H9 (cell line): Measurements from ENCODE around the gene HAPLN2. TPM values are rescaled to one million over a fixed set of nuclear protein-coding genes. Genes with fewer than 3 reads are reported as not detected.

Experiments
- DNase-seq: peaks from one replicate; pipeline ENCODE4 v3.0.0-alpha.2; 2017
- H2AFZ ChIP-seq: one replicate; pipeline ENCODE4 v1.6.1; 2013; ENCODE audit warnings: mild to moderate bottlenecking, low read length, control low read depth, moderate library complexity
- H2AK5ac ChIP-seq: 2 replicates; pipeline ENCODE4 v1.6.1; 2013; ENCODE audit warnings: low read length, control low read depth, mixed read lengths; ENCODE audit not compliant: insufficient read length
- H2BK120ac ChIP-seq: one replicate; pipeline ENCODE4 v1.6.1; 2013; ENCODE audit warnings: low read depth, mild to moderate bottlenecking, low read length, control low read depth, inconsistent platforms; ENCODE audit not compliant: poor library complexity, severe bottlenecking
- H2BK12ac ChIP-seq: 2 replicates; pipeline ENCODE4 v1.6.1; 2013; ENCODE audit warnings: low read length, control low read depth, mixed read lengths, low read depth; ENCODE audit not compliant: insufficient read length
- H2BK15ac ChIP-seq: 2 replicates; pipeline ENCODE4 v1.6.1; 2013; ENCODE audit warnings: low read depth, low read length, control low read depth
- H2BK20ac ChIP-seq: one replicate; pipeline ENCODE4 v1.6.1; 2013; ENCODE audit warnings: low read depth, mild to moderate bottlenecking, low read length, control low read depth, inconsistent platforms; ENCODE audit not compliant: poor library complexity, severe bottlenecking
- H2BK5ac ChIP-seq: 2 replicates; pipeline ENCODE4 v1.6.1; 2013; ENCODE audit warnings: low read length, control low read depth, mixed read lengths; ENCODE audit not compliant: insufficient read length
- H3K14ac ChIP-seq: 2 replicates; pipeline ENCODE4 v1.6.1; 2013; ENCODE audit warnings: low read length, control low read depth; ENCODE audit not compliant: insufficient read depth
- H3K18ac ChIP-seq: 2 replicates; pipeline ENCODE4 v1.6.1; 2013; ENCODE audit warnings: low read depth, mild to moderate bottlenecking, mixed read lengths, low read length, control low read depth; ENCODE audit not compliant: insufficient read length
- H3K23ac ChIP-seq: 2 replicates; pipeline ENCODE4 v1.6.1; 2013; ENCODE audit warnings: low read length, control low read depth, mixed read lengths, low read depth; ENCODE audit not compliant: insufficient read length
- H3K23me2 ChIP-seq: 2 replicates; pipeline ENCODE4 v1.6.1; 2013; ENCODE audit warnings: low read depth, mild to moderate bottlenecking, mixed read lengths, low read length, control low read depth; ENCODE audit not compliant: insufficient read length, poor library complexity, severe bottlenecking
- H3K27ac ChIP-seq: 2 replicates; pipeline ENCODE4 v1.5.1; 2013; ENCODE audit warnings: low read length, control low read depth, mixed read lengths, low read depth; ENCODE audit not compliant: insufficient read length
- H3K27me3 ChIP-seq: 2 replicates; pipeline ENCODE4 v1.6.1; 2013; ENCODE audit warnings: low read length, control low read depth, inconsistent platforms; ENCODE audit not compliant: insufficient read depth
- H3K4ac ChIP-seq: 2 replicates; pipeline ENCODE4 v1.6.1; 2013; ENCODE audit warnings: low read depth, mild to moderate bottlenecking, control low read depth, inconsistent platforms, low read length, moderate library complexity
- H3K4me1 ChIP-seq: 2 replicates; pipeline ENCODE4 v1.6.1; 2013; ENCODE audit warnings: low read length, control low read depth, inconsistent platforms; ENCODE audit not compliant: insufficient read depth
- H3K4me2 ChIP-seq: 2 replicates; pipeline ENCODE4 v1.6.1; 2013; ENCODE audit warnings: low read length, control low read depth, mixed read lengths; ENCODE audit not compliant: insufficient read length, insufficient read depth
- H3K56ac ChIP-seq: 2 replicates; pipeline ENCODE4 v1.6.1; 2013; ENCODE audit warnings: low read depth, mild to moderate bottlenecking, mixed read lengths, low read length, control low read depth; ENCODE audit not compliant: insufficient read length
- H3K79me1 ChIP-seq: 2 replicates; pipeline ENCODE4 v1.6.1; 2013; ENCODE audit warnings: low read depth, mild to moderate bottlenecking, moderate library complexity, low read length, control low read depth, inconsistent platforms; ENCODE audit not compliant: insufficient read depth, poor library complexity, severe bottlenecking
- H3K79me2 ChIP-seq: 2 replicates; pipeline ENCODE4 v1.6.1; 2013; ENCODE audit warnings: low read length, control low read depth, inconsistent platforms; ENCODE audit not compliant: insufficient read depth
- H3K9ac ChIP-seq: 2 replicates; pipeline ENCODE4 v1.6.1; 2013; ENCODE audit warnings: low read length, control low read depth, mixed read lengths; ENCODE audit not compliant: insufficient read length; ENCODE audit errors: extremely low read depth
- H3K9me3 ChIP-seq: one replicate; pipeline ENCODE4 v1.6.1; 2013; ENCODE audit warnings: low read depth, low read length, inconsistent platforms; ENCODE audit not compliant: control insufficient read depth
- H3T11ph ChIP-seq: one replicate; pipeline ENCODE4 v1.6.1; 2013; ENCODE audit warnings: mild to moderate bottlenecking, low read length, control low read depth, inconsistent platforms
- H4K20me1 ChIP-seq: one replicate; pipeline ENCODE4 v1.6.1; 2013; ENCODE audit not compliant: control insufficient read depth, insufficient read length, insufficient read depth
- H4K5ac ChIP-seq: 2 replicates; pipeline ENCODE4 v1.6.1; 2013; ENCODE audit warnings: low read depth, mild to moderate bottlenecking, mixed read lengths, low read length, control low read depth; ENCODE audit not compliant: insufficient read length
- H4K8ac ChIP-seq: replicated peaks from 2 replicates; pipeline ENCODE4 v1.6.1; 2013; ENCODE audit warnings: low read length, control low read depth, mixed read lengths, low read depth; ENCODE audit not compliant: insufficient read length
- H4K91ac ChIP-seq: 2 replicates; pipeline ENCODE4 v1.6.1; 2013; ENCODE audit warnings: low read depth, mild to moderate bottlenecking, moderate library complexity, mixed read lengths, low read length, control low read depth; ENCODE audit not compliant: insufficient read length
- H3K27ac Mint-ChIP-seq, 3 experiments: 2 replicates in 2 of 3; 3 replicates in 1 of 3; pipeline ENCODE4 v1.8.0; 2020 to 2021; ENCODE audit warnings: mixed read lengths in 3 of 3, mild to moderate bottlenecking in 1 of 3, moderate library complexity in 1 of 3
- H3K27me3 Mint-ChIP-seq: 2 replicates; pipeline ENCODE4 v1.8.0; 2021; ENCODE audit warnings: low read depth, mild to moderate bottlenecking, moderate library complexity, mixed read lengths
- H3K36me3 Mint-ChIP-seq, 3 experiments: 2 replicates in 2 of 3; 3 replicates in 1 of 3; pipeline ENCODE4 v1.8.0; 2020 to 2021; ENCODE audit warnings: low read depth in 3 of 3, mixed read lengths in 3 of 3; ENCODE audit not compliant: insufficient read depth in 1 of 3
- H3K4me1 Mint-ChIP-seq, 2 experiments: 2 replicates each; pipeline ENCODE4 v1.8.0; 2020; ENCODE audit warnings: mixed read lengths in 2 of 2
- H3K4me3 Mint-ChIP-seq, 2 experiments: 2 replicates in 1 of 2; 3 replicates in 1 of 2; pipeline ENCODE4 v1.8.0; 2020 to 2021; ENCODE audit warnings: mild to moderate bottlenecking in 2 of 2, mixed read lengths in 2 of 2, moderate library complexity in 1 of 2
- H3K9me3 Mint-ChIP-seq, 2 experiments: 2 replicates in 1 of 2; 3 replicates in 1 of 2; pipeline ENCODE4 v1.8.0; 2020; ENCODE audit warnings: mild to moderate bottlenecking in 2 of 2, mixed read lengths in 2 of 2, moderate library complexity in 1 of 2
- WGBS: extraction: QIAGEN DNeasy Blood & Tissue Kit; methylation state at CpG from one replicate; pipeline ENCODE4 v1.1.7; 2013; ENCODE audit warnings: missing lambda C conversion rate, low lambda C conversion rate, mixed read lengths; ENCODE audit not compliant: insufficient read length; ENCODE audit errors: extremely low coverage; 5-methylcytosine and 5-hydroxymethylcytosine counted together
- total RNA-seq: library from RNA; stranded (reverse); gene quantifications from 2 replicates; pipeline ENCODE4 v1.2.1, GENCODE V29; 2021
- TF ChIP-seq, protein P1 (sequence below): fragments of 200-600 bp; sonication (generic); conservative IDR thresholded peaks from 3 replicates; pipeline ENCODE4 v1.8.0; 2021; ENCODE audit warnings: antibody characterized with exemption, mild to moderate bottlenecking

The HAPLN2 gene
- total RNA-seq, 1 experiment from 2014 or later = 0.46 TPM

DNA sequence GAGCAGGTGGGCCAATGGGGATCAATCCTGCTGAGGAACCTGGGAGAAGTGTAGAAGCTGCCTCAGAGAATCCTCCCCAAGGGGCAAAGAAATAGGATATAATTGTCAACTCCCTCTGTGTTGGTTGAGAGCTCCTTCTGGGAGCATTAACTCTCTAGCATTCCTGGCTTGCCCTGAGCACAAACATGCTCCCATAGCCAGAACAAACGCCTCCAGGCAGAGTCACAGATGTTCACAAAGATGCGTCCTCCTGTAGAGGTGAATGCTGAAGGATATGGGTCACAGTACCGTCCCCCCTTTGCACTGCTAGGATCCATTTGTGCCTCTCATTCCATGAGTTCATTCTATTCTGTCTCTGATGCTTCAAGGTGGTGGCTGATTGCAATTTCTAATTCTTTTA lies 13.1 kb downstream of the HAPLN2 start:
- H3K14ac ChIP-seq = no peak overlapping the region
- no peak overlapping the region for H2AFZ ChIP-seq
- no peaks in the 10 kb centered on the region for H3K23me2 ChIP-seq
- H3K27ac ChIP-seq = no peak overlapping the region
- Mint-ChIP-seq H3K9me3 (no peaks in the 10 kb centered on the region; a peak in 1 of 5 replicates), H3K4me1 (peaks cover 0 to 13% of the 10 kb centered on the region in 2 experiments; a peak in 2 of 4 replicates), H3K27me3 (peaks cover 87% of the 10 kb centered on the region), H3K4me3 (no peak overlapping the region), H3K27ac (no peak overlapping the region), H3K36me3 (no peaks in the 10 kb centered on the region)
- H3K23ac ChIP-seq = no peak overlapping the region
- WGBS = no CpG with 5 or more reads among the region's 3 CpGs
- H3K56ac ChIP-seq = no peak overlapping the region
- H3K4ac ChIP-seq = no peak overlapping the region
- H2BK15ac ChIP-seq = no peak overlapping the region
- H3K4me1 ChIP-seq = no peaks in the 10 kb centered on the region
- no peak overlapping the region for H2BK120ac ChIP-seq
- no peaks in the 10 kb centered on the region for H3K79me2 ChIP-seq
- no peak overlapping the region for H4K91ac ChIP-seq
- no peaks in the 10 kb centered on the region for H3K27me3 ChIP-seq
- H4K5ac ChIP-seq = no peak overlapping the region
- no peaks in the 10 kb centered on the region for H3K9me3 ChIP-seq
- no peak overlapping the region for H2BK12ac ChIP-seq
- TF ChIP-seq, protein P1, sequence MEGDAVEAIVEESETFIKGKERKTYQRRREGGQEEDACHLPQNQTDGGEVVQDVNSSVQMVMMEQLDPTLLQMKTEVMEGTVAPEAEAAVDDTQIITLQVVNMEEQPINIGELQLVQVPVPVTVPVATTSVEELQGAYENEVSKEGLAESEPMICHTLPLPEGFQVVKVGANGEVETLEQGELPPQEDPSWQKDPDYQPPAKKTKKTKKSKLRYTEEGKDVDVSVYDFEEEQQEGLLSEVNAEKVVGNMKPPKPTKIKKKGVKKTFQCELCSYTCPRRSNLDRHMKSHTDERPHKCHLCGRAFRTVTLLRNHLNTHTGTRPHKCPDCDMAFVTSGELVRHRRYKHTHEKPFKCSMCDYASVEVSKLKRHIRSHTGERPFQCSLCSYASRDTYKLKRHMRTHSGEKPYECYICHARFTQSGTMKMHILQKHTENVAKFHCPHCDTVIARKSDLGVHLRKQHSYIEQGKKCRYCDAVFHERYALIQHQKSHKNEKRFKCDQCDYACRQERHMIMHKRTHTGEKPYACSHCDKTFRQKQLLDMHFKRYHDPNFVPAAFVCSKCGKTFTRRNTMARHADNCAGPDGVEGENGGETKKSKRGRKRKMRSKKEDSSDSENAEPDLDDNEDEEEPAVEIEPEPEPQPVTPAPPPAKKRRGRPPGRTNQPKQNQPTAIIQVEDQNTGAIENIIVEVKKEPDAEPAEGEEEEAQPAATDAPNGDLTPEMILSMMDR = no peak
- no peak overlapping the region for H2BK5ac ChIP-seq
- H3K79me1 ChIP-seq = no peaks in the 10 kb centered on the region
- no peak overlapping the region for H3K4me2 ChIP-seq
- H2AK5ac ChIP-seq = no peak overlapping the region
- H4K20me1 ChIP-seq = no peaks in the 10 kb centered on the region
- no peak overlapping the region for H3K9ac ChIP-seq
- H3K18ac ChIP-seq = no peak overlapping the region
- H4K8ac ChIP-seq = no peak overlapping the region
- no peak overlapping the region for H2BK20ac ChIP-seq
- no peak overlapping the region for H3T11ph ChIP-seq
- no peak for DNase-seq
